Neural cell (in vitro differentiated cells): ENCODE measurements around the gene ADGRE3. TPM values are rescaled to one million over a fixed set of nuclear protein-coding genes. Genes with fewer than 3 reads are reported as not detected.

Experiments used
- H2AFZ ChIP-seq: fragments of 200-600, 300-800 bp; sonication (generic), shearing (Covaris generic); 2 replicates; pipeline ENCODE4 v1.6.0; 2014; ENCODE audit warnings: low read depth, mild to moderate bottlenecking, antibody characterized with exemption, low read length, moderate library complexity
- H3F3A ChIP-seq: fragments of 200-600 bp; shearing (Covaris generic); 2 replicates; pipeline ENCODE4 v1.6.1; 2016; ENCODE audit warnings: mild to moderate bottlenecking, moderate library complexity, mixed read lengths, antibody characterized with exemption, low read length; ENCODE audit not compliant: insufficient read depth, poor library complexity, severe bottlenecking
- H3K27ac ChIP-seq: fragments of 200-600, 300-800 bp; sonication (generic), shearing (Covaris generic); 2 replicates; pipeline ENCODE4 v1.5.1; 2014; ENCODE audit warnings: mild to moderate bottlenecking, low read length, moderate library complexity
- H3K27me3 ChIP-seq: fragments of 300-800, 200-600 bp; sonication (generic), shearing (Covaris generic); 2 replicates; pipeline ENCODE4 v1.6.0; 2014; ENCODE audit warnings: mild to moderate bottlenecking, low read depth, low read length, moderate library complexity; ENCODE audit not compliant: insufficient read depth
- H3K36me3 ChIP-seq: fragments of 300-800, 200-600 bp; sonication (generic), shearing (Covaris generic); 2 replicates; pipeline ENCODE4 v1.5.1; 2014; ENCODE audit warnings: mild to moderate bottlenecking, antibody characterized with exemption, low read length, moderate library complexity; ENCODE audit not compliant: insufficient read depth
- H3K4me2 ChIP-seq: fragments of 300-800, 200-600 bp; sonication (generic), shearing (Covaris generic); 2 replicates; pipeline ENCODE4 v1.6.0; 2014; ENCODE audit warnings: mild to moderate bottlenecking, low read length
- H3K4me3 ChIP-seq: fragments of 300-800, 200-600 bp; sonication (generic), shearing (Covaris generic); 2 replicates; pipeline ENCODE4 v1.5.1; 2014; ENCODE audit warnings: mild to moderate bottlenecking, low read length, moderate library complexity
- H3K79me2 ChIP-seq: fragments of 200-600 bp; shearing (Covaris generic); replicated peaks from 2 replicates; pipeline ENCODE4 v1.6.0; 2014; ENCODE audit warnings: mild to moderate bottlenecking, low read length, moderate library complexity; ENCODE audit not compliant: insufficient read depth
- H3K9ac ChIP-seq: fragments of 300-800, 200-600 bp; sonication (generic), shearing (Covaris generic); 2 replicates; pipeline ENCODE4 v1.6.1; 2016; ENCODE audit warnings: mild to moderate bottlenecking, low read length, mixed read lengths
- H3K9me2 ChIP-seq: fragments of 200-600 bp; shearing (Covaris generic); 2 replicates; pipeline ENCODE4 v1.6.1; 2016; ENCODE audit warnings: mild to moderate bottlenecking, low read length, mixed read lengths; ENCODE audit not compliant: insufficient read depth
- H3K9me3 ChIP-seq: fragments of 200-600, 300-800 bp; sonication (generic), shearing (Covaris generic); 2 replicates; pipeline ENCODE4 v1.6.1; 2016; ENCODE audit warnings: mild to moderate bottlenecking, mixed run types, low read length, moderate library complexity, mixed read lengths
- H4K20me1 ChIP-seq: fragments of 200-600 bp; shearing (Covaris generic); 2 replicates; pipeline ENCODE4 v1.6.1; 2016; ENCODE audit warnings: mild to moderate bottlenecking, mixed run types; ENCODE audit not compliant: insufficient read depth
- EP300 ChIP-seq: fragments of 450-650 bp; conservative IDR thresholded peaks from 2 replicates; pipeline ENCODE4 v1.6.1; 2014; ENCODE audit warnings: antibody characterized with exemption, mild to moderate bottlenecking, moderate library complexity; ENCODE audit not compliant: poor library complexity, severe bottlenecking
- EZH2 ChIP-seq: fragments of 200-600, 300-800 bp; shearing (Covaris generic), sonication (generic); IDR thresholded peaks from 2 replicates; pipeline ENCODE4 v1.6.1; 2014; ENCODE audit warnings: antibody characterized with exemption, low read length, borderline replicate concordance, mild to moderate bottlenecking; ENCODE audit not compliant: insufficient read depth, poor library complexity, severe bottlenecking
- MXI1 ChIP-seq: fragments of 450-650 bp; conservative IDR thresholded peaks from 2 replicates; pipeline ENCODE4 v1.6.1; 2014; ENCODE audit warnings: antibody characterized with exemption, mild to moderate bottlenecking; ENCODE audit not compliant: poor library complexity, severe bottlenecking
- POLR2AphosphoS5 ChIP-seq: IDR thresholded peaks from 2 replicates; pipeline ENCODE4 v1.6.1; 2012
- RAD21 ChIP-seq: fragments of 450-650 bp; conservative IDR thresholded peaks from 2 replicates; pipeline ENCODE4 v1.6.1; 2014; ENCODE audit warnings: antibody characterized with exemption, mild to moderate bottlenecking, moderate library complexity
- SMC3 ChIP-seq: fragments of 450-650 bp; conservative IDR thresholded peaks from 2 replicates; pipeline ENCODE4 v1.6.1; 2014; ENCODE audit warnings: antibody characterized with exemption, mild to moderate bottlenecking, moderate library complexity; ENCODE audit not compliant: poor library complexity
- TAF1 ChIP-seq: IDR thresholded peaks from 2 replicates; pipeline ENCODE4 v1.6.1; 2012; ENCODE audit warnings: low read depth
- polyA plus RNA-seq: library from polyadenylated mRNA; depleted of rRNA; stranded (reverse); fragments of >200 nt; gene quantifications from 2 replicates; pipeline ENCODE4 v1.2.3, GENCODE V29; 2014
- TF ChIP-seq, protein P1 (sequence below): IDR thresholded peaks from 2 replicates; pipeline ENCODE4 v1.6.1; 2012; ENCODE audit warnings: borderline replicate concordance
- TF ChIP-seq, protein P2 (sequence below): fragments of 450-650 bp; IDR thresholded peaks from 2 replicates; pipeline ENCODE4 v1.5.1; 2014; ENCODE audit warnings: antibody characterized with exemption, mild to moderate bottlenecking, moderate library complexity; ENCODE audit not compliant: poor library complexity, severe bottlenecking

Gene ADGRE3
- polyA plus RNA-seq, 1 donor from 2014 or later: not detected

GRCh38 chr19:14648506-14648905, 26.1 kb downstream of the ADGRE3 start:
- Histone ChIP-seq H3K36me3 (no peaks in the 10 kb centered on the region), H3K27me3 (no peaks in the 10 kb centered on the region), H3K4me2 (no peak overlapping the region), H4K20me1 (no peaks in the 10 kb centered on the region), H3K79me2 (no peaks in the 10 kb centered on the region), H3K9me3 (no peaks in the 10 kb centered on the region), H3K4me3 (no peak overlapping the region), H3K27ac (no peak overlapping the region), H2AFZ (no peak overlapping the region), H3F3A (no peaks in the 10 kb centered on the region), H3K9me2 (no peaks in the 10 kb centered on the region), H3K9ac (no peak overlapping the region)
- no peak for TF ChIP-seq EZH2
- no peak for TF ChIP-seq SMC3
- TF ChIP-seq EP300: no peak
- no peak for TF ChIP-seq TAF1
- TF ChIP-seq, protein P1, sequence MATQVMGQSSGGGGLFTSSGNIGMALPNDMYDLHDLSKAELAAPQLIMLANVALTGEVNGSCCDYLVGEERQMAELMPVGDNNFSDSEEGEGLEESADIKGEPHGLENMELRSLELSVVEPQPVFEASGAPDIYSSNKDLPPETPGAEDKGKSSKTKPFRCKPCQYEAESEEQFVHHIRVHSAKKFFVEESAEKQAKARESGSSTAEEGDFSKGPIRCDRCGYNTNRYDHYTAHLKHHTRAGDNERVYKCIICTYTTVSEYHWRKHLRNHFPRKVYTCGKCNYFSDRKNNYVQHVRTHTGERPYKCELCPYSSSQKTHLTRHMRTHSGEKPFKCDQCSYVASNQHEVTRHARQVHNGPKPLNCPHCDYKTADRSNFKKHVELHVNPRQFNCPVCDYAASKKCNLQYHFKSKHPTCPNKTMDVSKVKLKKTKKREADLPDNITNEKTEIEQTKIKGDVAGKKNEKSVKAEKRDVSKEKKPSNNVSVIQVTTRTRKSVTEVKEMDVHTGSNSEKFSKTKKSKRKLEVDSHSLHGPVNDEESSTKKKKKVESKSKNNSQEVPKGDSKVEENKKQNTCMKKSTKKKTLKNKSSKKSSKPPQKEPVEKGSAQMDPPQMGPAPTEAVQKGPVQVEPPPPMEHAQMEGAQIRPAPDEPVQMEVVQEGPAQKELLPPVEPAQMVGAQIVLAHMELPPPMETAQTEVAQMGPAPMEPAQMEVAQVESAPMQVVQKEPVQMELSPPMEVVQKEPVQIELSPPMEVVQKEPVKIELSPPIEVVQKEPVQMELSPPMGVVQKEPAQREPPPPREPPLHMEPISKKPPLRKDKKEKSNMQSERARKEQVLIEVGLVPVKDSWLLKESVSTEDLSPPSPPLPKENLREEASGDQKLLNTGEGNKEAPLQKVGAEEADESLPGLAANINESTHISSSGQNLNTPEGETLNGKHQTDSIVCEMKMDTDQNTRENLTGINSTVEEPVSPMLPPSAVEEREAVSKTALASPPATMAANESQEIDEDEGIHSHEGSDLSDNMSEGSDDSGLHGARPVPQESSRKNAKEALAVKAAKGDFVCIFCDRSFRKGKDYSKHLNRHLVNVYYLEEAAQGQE: no peak
- TF ChIP-seq, protein P2, sequence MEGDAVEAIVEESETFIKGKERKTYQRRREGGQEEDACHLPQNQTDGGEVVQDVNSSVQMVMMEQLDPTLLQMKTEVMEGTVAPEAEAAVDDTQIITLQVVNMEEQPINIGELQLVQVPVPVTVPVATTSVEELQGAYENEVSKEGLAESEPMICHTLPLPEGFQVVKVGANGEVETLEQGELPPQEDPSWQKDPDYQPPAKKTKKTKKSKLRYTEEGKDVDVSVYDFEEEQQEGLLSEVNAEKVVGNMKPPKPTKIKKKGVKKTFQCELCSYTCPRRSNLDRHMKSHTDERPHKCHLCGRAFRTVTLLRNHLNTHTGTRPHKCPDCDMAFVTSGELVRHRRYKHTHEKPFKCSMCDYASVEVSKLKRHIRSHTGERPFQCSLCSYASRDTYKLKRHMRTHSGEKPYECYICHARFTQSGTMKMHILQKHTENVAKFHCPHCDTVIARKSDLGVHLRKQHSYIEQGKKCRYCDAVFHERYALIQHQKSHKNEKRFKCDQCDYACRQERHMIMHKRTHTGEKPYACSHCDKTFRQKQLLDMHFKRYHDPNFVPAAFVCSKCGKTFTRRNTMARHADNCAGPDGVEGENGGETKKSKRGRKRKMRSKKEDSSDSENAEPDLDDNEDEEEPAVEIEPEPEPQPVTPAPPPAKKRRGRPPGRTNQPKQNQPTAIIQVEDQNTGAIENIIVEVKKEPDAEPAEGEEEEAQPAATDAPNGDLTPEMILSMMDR: no peak

DNA sequence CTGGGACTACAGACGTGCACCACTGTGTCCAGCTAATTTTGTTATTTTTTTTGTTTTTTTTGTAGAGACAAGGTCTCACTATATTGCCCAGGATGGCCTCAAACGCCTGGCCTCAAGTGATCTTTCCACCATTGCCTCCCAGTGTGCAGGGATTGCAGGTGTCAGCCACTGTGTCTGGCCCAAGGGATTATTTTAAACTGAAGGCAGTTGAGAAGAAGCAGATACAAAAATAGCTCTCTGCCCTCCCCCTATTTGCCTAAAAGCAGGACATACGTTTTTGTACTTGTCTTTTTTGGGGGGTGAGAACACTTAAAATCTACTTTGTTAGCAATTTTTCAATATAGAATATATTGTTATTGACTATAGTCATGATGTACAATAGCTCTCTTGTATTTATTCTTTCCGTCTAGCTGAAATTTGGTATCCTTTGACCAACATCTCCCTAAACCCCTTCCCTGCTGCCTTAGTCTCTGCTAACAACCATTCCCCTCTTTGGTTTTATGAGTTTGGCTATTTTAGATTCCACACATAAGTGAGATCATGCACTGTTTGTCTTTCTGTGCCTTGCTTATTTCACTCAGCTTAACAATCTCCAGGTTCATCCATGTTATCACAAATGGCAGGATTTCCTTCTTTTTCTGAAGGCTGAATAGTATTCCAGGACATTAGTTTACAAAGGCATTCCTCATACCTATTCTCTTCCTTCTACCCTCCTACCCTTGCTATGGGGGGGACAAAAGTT, 34.9 kb downstream of the ADGRE3 start:
- H2AFZ ChIP-seq: no peak overlapping the region

More for the DNA sequence above, 34.9 kb downstream of the ADGRE3 start:
- Histone ChIP-seq H3K9ac (no peak overlapping the region), H3F3A (no peaks in the 10 kb centered on the region), H3K9me2 (no peaks in the 10 kb centered on the region), H3K9me3 (no peaks in the 10 kb centered on the region), H3K36me3 (no peaks in the 10 kb centered on the region), H4K20me1 (no peaks in the 10 kb centered on the region), H3K27me3 (no peaks in the 10 kb centered on the region), H3K79me2 (no peaks in the 10 kb centered on the region), H3K27ac (no peak overlapping the region), H3K4me2 (no peak overlapping the region), H3K4me3 (no peak overlapping the region)
- TF ChIP-seq EZH2: no peak
- no peak for TF ChIP-seq TAF1
- TF ChIP-seq, protein P2: no peak
- TF ChIP-seq EP300: no peak
- TF ChIP-seq SMC3: no peak
- TF ChIP-seq, protein P1: no peak
- no peak for TF ChIP-seq MXI1
- TF ChIP-seq POLR2AphosphoS5: no peak
- TF ChIP-seq RAD21: no peak
